ENCODE data around the gene BCL2A1.
"Not testable (repeated sequence)": the region's sequence is repeated elsewhere in the genome, so short reads cannot be mapped to it uniquely, and the experiment has no call there.

The BCL2A1 gene

GRCh38 chr15:79988448-79989117, 17.6 kb upstream of the BCL2A1 start:
- no peak for DNase-seq

GRCh38 chr15:79987969-79988368, 17.0 kb upstream of the BCL2A1 start:
- DNase-seq, result no peak

GRCh38 chr15:79987569-79987955, 16.6 kb upstream of the BCL2A1 start:
- DNase-seq, result no peak

GRCh38 chr15:79981831-79982455, 10.9 kb upstream of the BCL2A1 start:
- DNase-seq, result no peak

GRCh38 chr15:79978655-79979514, 7.9 kb upstream of the BCL2A1 start:
- DNase-seq, result peak in 2 of 14 donors; percentile 15 to 47

- peak in 2 of 14 donors; percentile 29 to 40 for DNase-seq
Observed at GRCh38 chr15:79978260-79978654, 7.3 kb upstream of the BCL2A1 start.

GRCh38 chr15:79977431-79978054, 6.5 kb upstream of the BCL2A1 start:
- peak in 3 of 14 donors; percentile 11 to 21 (median 12) for DNase-seq

GRCh38 chr15:79973456-79974195, 2.6 kb upstream of the BCL2A1 start:
- DNase-seq, result no peak

GRCh38 chr15:79972863-79973262, 1.9 kb upstream of the BCL2A1 start:
- DNase-seq, result no peak

- DNase-seq, result no peak
Observed at GRCh38 chr15:79970181-79970580, 815 bp downstream of the BCL2A1 start.

- no peak for DNase-seq
Observed at GRCh38 chr15:79969146-79969545, 1.9 kb downstream of the BCL2A1 start.

GRCh38 chr15:79967298-79968182, 3.5 kb downstream of the BCL2A1 start:
- DNase-seq, result no peak

- DNase-seq, result no peak
Observed at GRCh38 chr15:79966634-79967297, 4.2 kb downstream of the BCL2A1 start.

GRCh38 chr15:79965846-79966630, 5.0 kb downstream of the BCL2A1 start:
- no peak for DNase-seq

- DNase-seq, result no peak
Observed at GRCh38 chr15:79964232-79964805, 6.7 kb downstream of the BCL2A1 start.

- DNase-seq, result not testable (repeated sequence)
Observed at GRCh38 chr15:79962921-79963320, 8.1 kb downstream of the BCL2A1 start.

GRCh38 chr15:79962178-79962577, 8.8 kb downstream of the BCL2A1 start:
- no peak for DNase-seq

GRCh38 chr15:79960502-79961212, 10.3 kb downstream of the BCL2A1 start:
- no peak for DNase-seq

GRCh38 chr15:79957741-79958140, 13.3 kb downstream of the BCL2A1 start:
- no peak for DNase-seq
